HepG2 (cell line): ENCODE measurements around the gene PDE2A.

Source experiments
- ATF5 ChIP-seq: sonication (generic); formaldehyde crosslinking; IDR thresholded peaks from 2 replicates; pipeline ENCODE4 v1.4.0; 2020; ENCODE audit warnings: mild to moderate bottlenecking, low read depth, missing genetic modification reagents
- CTCF ChIP-seq: sonication (generic); formaldehyde crosslinking; IDR thresholded peaks from 2 replicates; pipeline ENCODE4 v1.5.0; 2020; ENCODE audit warnings: mild to moderate bottlenecking, missing genetic modification reagents, moderate library complexity
- POLR2AphosphoS5 ChIP-seq: IDR thresholded peaks from 2 replicates; pipeline ENCODE4 v1.6.1; 2012; ENCODE audit warnings: low read depth, low read length
- SMC3 ChIP-seq: IDR thresholded peaks from 2 replicates; pipeline ENCODE4 v1.6.1; 2011; ENCODE audit warnings: low read length, improper control_type of control experiment
- ZNF232 ChIP-seq: sonication (generic); formaldehyde crosslinking; IDR thresholded peaks from 2 replicates; pipeline ENCODE4 v1.4.0; 2020; ENCODE audit warnings: missing genetic modification reagents, borderline replicate concordance
- ZNF639 ChIP-seq: conservative IDR thresholded peaks from 2 replicates; pipeline ENCODE4 v1.6.1; 2018; ENCODE audit warnings: missing genetic modification reagents
- TF ChIP-seq, protein P1 (sequence below): IDR thresholded peaks from 2 replicates; pipeline ENCODE4 v1.6.1; 2012; ENCODE audit warnings: inconsistent platforms

DNA sequence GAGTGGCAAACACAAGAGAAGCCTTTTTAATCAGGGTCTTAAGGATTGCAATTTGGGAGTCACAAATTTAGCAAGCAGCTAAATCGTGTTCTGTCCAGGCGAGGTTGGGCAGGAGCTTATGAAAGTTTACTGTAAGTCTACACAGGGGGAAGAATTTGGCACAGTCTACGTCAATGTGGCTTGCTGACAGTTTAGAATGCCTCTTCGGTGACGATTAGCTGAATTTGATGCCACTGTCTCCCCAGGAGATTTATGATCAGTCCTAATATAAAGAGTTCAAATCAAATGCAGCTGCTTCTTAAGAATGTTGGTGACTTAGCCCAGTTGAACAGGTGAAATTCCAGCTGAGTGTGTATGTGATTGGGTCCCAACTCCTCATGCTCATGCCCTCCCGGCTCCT, 125.8 kb downstream of the PDE2A start:
- TF ChIP-seq POLR2AphosphoS5 = no peak
- TF ChIP-seq SMC3 = no peak
- TF ChIP-seq, protein P1, sequence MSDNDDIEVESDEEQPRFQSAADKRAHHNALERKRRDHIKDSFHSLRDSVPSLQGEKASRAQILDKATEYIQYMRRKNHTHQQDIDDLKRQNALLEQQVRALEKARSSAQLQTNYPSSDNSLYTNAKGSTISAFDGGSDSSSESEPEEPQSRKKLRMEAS = no peak
- TF ChIP-seq CTCF (CRISPR knock-in tag) = no peak
- no peak for TF ChIP-seq ZNF639 (CRISPR knock-in tag)
- no peak for TF ChIP-seq ZNF232 (CRISPR knock-in tag)
- TF ChIP-seq ATF5 (CRISPR knock-in tag) = no peak
